Kidney epithelial cell (primary cell): Measurements from ENCODE around the gene GAB2. TPM values are rescaled to one million over a fixed set of nuclear protein-coding genes. Genes with fewer than 3 reads are reported as not detected.

Source experiments
- DNase-seq: peaks from one replicate; pipeline ENCODE4 v3.0.0-alpha.2; 2010; ENCODE audit warnings: low read depth
- H3K27me3 ChIP-seq: 2 replicates; pipeline ENCODE4 v1.6.0; 2011; ENCODE audit warnings: low read length; ENCODE audit not compliant: control insufficient read depth, insufficient read depth
- H3K36me3 ChIP-seq: 2 replicates; pipeline ENCODE4 v1.5.1; 2011; ENCODE audit warnings: low read length; ENCODE audit not compliant: control insufficient read depth, insufficient read depth
- H3K4me3 ChIP-seq: 2 replicates; pipeline ENCODE4 v1.5.1; 2011; ENCODE audit warnings: low read depth, mild to moderate bottlenecking, control low read depth, low read length
- CTCF ChIP-seq: IDR thresholded peaks from 2 replicates; pipeline ENCODE4 v1.5.1; 2011; ENCODE audit warnings: mild to moderate bottlenecking, moderate library complexity, low read length, control low read depth, inconsistent platforms; ENCODE audit not compliant: insufficient read depth, poor library complexity, severe bottlenecking
- total RNA-seq: library from RNA; depleted of rRNA; stranded (reverse); fragments of >200 nt; gene quantifications from 2 replicates; pipeline ENCODE4 v1.2.3, GENCODE V29; 2015

The GAB2 gene
- total RNA-seq, 1 donor from 2014 or later, result 13.1 TPM

GRCh38 chr11:78419327-78419726 lies 1.7 kb upstream of the GAB2 start:
- peak; percentile 85 for DNase-seq
- TF ChIP-seq CTCF, result no peak
- no peak overlapping the region for H3K4me3 ChIP-seq

GRCh38 chr11:78418584-78419211 lies 1.1 kb upstream of the GAB2 start:
- no peak for DNase-seq
- Histone ChIP-seq H3K4me3 (peak overlapping the region; percentile 64), H3K36me3 (no peaks in the 10 kb centered on the region), H3K27me3 (no peaks in the 10 kb centered on the region)
- no peak for TF ChIP-seq CTCF

More at GRCh38 chr11:78419327-78419726, 1.7 kb upstream of the GAB2 start:
- H3K36me3 ChIP-seq, result no peaks in the 10 kb centered on the region
- no peaks in the 10 kb centered on the region for H3K27me3 ChIP-seq

- Histone ChIP-seq H3K27me3 (no peaks in the 10 kb centered on the region), H3K4me3 (peak overlapping the region; percentile 64), H3K36me3 (no peaks in the 10 kb centered on the region)
- no peak for TF ChIP-seq CTCF
- no peak for DNase-seq
These were observed 416 bp upstream of the GAB2 start for GRCh38 chr11:78417888-78418583.

GRCh38 chr11:78416285-78417174 lies 1.1 kb downstream of the GAB2 start:
- no peaks in the 10 kb centered on the region for H3K36me3 ChIP-seq
- no peak for DNase-seq
- peak; percentile 37 for TF ChIP-seq CTCF
- peak overlapping the region; percentile 71 for H3K4me3 ChIP-seq
- no peaks in the 10 kb centered on the region for H3K27me3 ChIP-seq

GRCh38 chr11:78415338-78415737 lies 2.3 kb downstream of the GAB2 start:
- Histone ChIP-seq H3K27me3 (no peaks in the 10 kb centered on the region), H3K4me3 (no peak overlapping the region), H3K36me3 (no peaks in the 10 kb centered on the region)
- TF ChIP-seq CTCF, result no peak
- DNase-seq, result no peak
